WTC11 (cell line): ENCODE data around the gene GNA12. TPM values are rescaled to one million over a fixed set of nuclear protein-coding genes. Genes with fewer than 3 reads are reported as not detected.

Experiments used
- ATAC-seq: fragments of 200-7000 bp; cut with Tn5 transposase; 2 replicates; pipeline ENCODE4 v1.10.0; 2021; ENCODE audit warnings: mild to moderate bottlenecking, moderate library complexity
- CTCF ChIA-PET: fragments of 300-600 bp; sonication (Branson Sonifier 250); formaldehyde crosslinking; loops from one replicate; lab custom pipeline; 2021; ENCODE audit warnings: antibody characterized with exemption; lab: Charles Lee
- POLR2A ChIA-PET: fragments of 350-600 bp; sonication (Branson Sonifier 250); formaldehyde crosslinking; loops from one replicate; lab custom pipeline; 2021; ENCODE audit warnings: antibody characterized with exemption; lab: Charles Lee
- DNase-seq: peaks from one replicate; pipeline ENCODE4 v3.0.0; 2021; ENCODE audit warnings: low spot score
- H3K27ac Mint-ChIP-seq: 2 replicates; pipeline ENCODE4 v1.8.0; 2021; ENCODE audit warnings: mixed read lengths
- H3K27me3 Mint-ChIP-seq: 2 replicates; pipeline ENCODE4 v1.8.0; 2021; ENCODE audit warnings: low read depth, mild to moderate bottlenecking, moderate library complexity, mixed read lengths
- H3K36me3 Mint-ChIP-seq: 2 replicates; pipeline ENCODE4 v1.8.0; 2021; ENCODE audit warnings: mixed read lengths
- H3K4me1 Mint-ChIP-seq: 2 replicates; pipeline ENCODE4 v1.8.0; 2022; ENCODE audit warnings: mixed read lengths
- H3K4me3 Mint-ChIP-seq: 2 replicates; pipeline ENCODE4 v1.8.0; 2021; ENCODE audit warnings: mild to moderate bottlenecking, moderate library complexity, mixed read lengths
- H3K9me3 Mint-ChIP-seq: 2 replicates; pipeline ENCODE4 v1.8.0; 2021; ENCODE audit warnings: mixed read lengths
- ARID4B ChIP-seq: sonication (generic); formaldehyde crosslinking; IDR thresholded peaks from 2 replicates; pipeline ENCODE4 v1.8.0; 2023; ENCODE audit warnings: missing genetic modification reagents, mild to moderate bottlenecking, borderline replicate concordance
- CBFB ChIP-seq: sonication (generic); formaldehyde crosslinking; IDR thresholded peaks from 2 replicates; pipeline ENCODE4 v1.8.1; 2022; ENCODE audit warnings: mild to moderate bottlenecking, low read depth, missing genetic modification reagents
- CREB1 ChIP-seq: sonication (generic); formaldehyde crosslinking; IDR thresholded peaks from 2 replicates; pipeline ENCODE4 v1.8.0; 2023; ENCODE audit warnings: mild to moderate bottlenecking, missing genetic modification reagents
- CREM ChIP-seq: sonication (generic); formaldehyde crosslinking; IDR thresholded peaks from 2 replicates; pipeline ENCODE4 v1.8.1; 2022; ENCODE audit warnings: mild to moderate bottlenecking, missing genetic modification reagents, moderate library complexity
- E2F5 ChIP-seq: sonication (generic); formaldehyde crosslinking; IDR thresholded peaks from 2 replicates; pipeline ENCODE4 v1.8.1; 2022; ENCODE audit warnings: mild to moderate bottlenecking, moderate library complexity, missing genetic modification reagents
- EMX1 ChIP-seq: fragments of 250-450 bp; sonication (Bioruptor Pico); IDR thresholded peaks from 2 replicates; pipeline ENCODE4 v1.8.0; 2021; ENCODE audit warnings: mild to moderate bottlenecking
- FOXP1 ChIP-seq: sonication (generic); formaldehyde crosslinking; IDR thresholded peaks from 2 replicates; pipeline ENCODE4 v1.8.0; 2022; ENCODE audit warnings: missing genetic modification reagents, mild to moderate bottlenecking, moderate library complexity, borderline replicate concordance
- FOXP4 ChIP-seq: sonication (generic); formaldehyde crosslinking; IDR thresholded peaks from 2 replicates; pipeline ENCODE4 v1.8.0; 2022; ENCODE audit warnings: mild to moderate bottlenecking, missing genetic modification reagents
- GTF2I ChIP-seq: fragments of 250-450 bp; sonication (Bioruptor Pico); conservative IDR thresholded peaks from 2 replicates; pipeline ENCODE4 v1.4.0; 2021; ENCODE audit warnings: mild to moderate bottlenecking
- HMGA2 ChIP-seq: fragments of 250-450 bp; sonication (Bioruptor Pico); IDR thresholded peaks from 2 replicates; pipeline ENCODE4 v1.4.0; 2021; ENCODE audit warnings: mild to moderate bottlenecking, moderate library complexity
- IRF2 ChIP-seq: sonication (generic); formaldehyde crosslinking; IDR thresholded peaks from 2 replicates; pipeline ENCODE4 v1.8.0; 2022; ENCODE audit warnings: low read depth, missing genetic modification reagents, borderline replicate concordance
- MXD4 ChIP-seq: fragments of 250-450 bp; sonication (Bioruptor Pico); IDR thresholded peaks from 2 replicates; pipeline ENCODE4 v1.8.0; 2021; ENCODE audit warnings: mild to moderate bottlenecking, moderate library complexity, borderline replicate concordance
- NR1H2 ChIP-seq: sonication (generic); formaldehyde crosslinking; IDR thresholded peaks from 2 replicates; pipeline ENCODE4 v1.9.0; 2021; ENCODE audit warnings: mild to moderate bottlenecking, moderate library complexity, missing genetic modification reagents
- NR2C2 ChIP-seq: sonication (generic); formaldehyde crosslinking; IDR thresholded peaks from 2 replicates; pipeline ENCODE4 v1.8.0; 2022; ENCODE audit warnings: mild to moderate bottlenecking, missing genetic modification reagents
- SMAD3 ChIP-seq: sonication (generic); formaldehyde crosslinking; IDR thresholded peaks from 2 replicates; pipeline ENCODE4 v1.8.0; 2022; ENCODE audit warnings: missing genetic modification reagents, mild to moderate bottlenecking, borderline replicate concordance
- TP53 ChIP-seq: sonication (generic); formaldehyde crosslinking; IDR thresholded peaks from 2 replicates; pipeline ENCODE4 v1.8.1; 2023; ENCODE audit warnings: mild to moderate bottlenecking, missing genetic modification reagents
- USF1 ChIP-seq: sonication (generic); formaldehyde crosslinking; IDR thresholded peaks from 2 replicates; pipeline ENCODE4 v1.8.0; 2022; ENCODE audit warnings: mild to moderate bottlenecking, missing genetic modification reagents
- ZNF396 ChIP-seq: fragments of 250-450 bp; sonication (Bioruptor Pico); IDR thresholded peaks from 2 replicates; pipeline ENCODE4 v1.8.0; 2021; ENCODE audit warnings: mild to moderate bottlenecking, moderate library complexity, borderline replicate concordance
- ZNF416 ChIP-seq: fragments of 250-450 bp; sonication (Bioruptor Pico); IDR thresholded peaks from 2 replicates; pipeline ENCODE4 v1.9.0; 2021; ENCODE audit warnings: mild to moderate bottlenecking, inconsistent platforms
- ZNF425 ChIP-seq: fragments of 250-450 bp; sonication (Bioruptor Pico); conservative IDR thresholded peaks from 2 replicates; pipeline ENCODE4 v1.9.0; 2021; ENCODE audit warnings: mild to moderate bottlenecking
- ZNF671 ChIP-seq: fragments of 250-450 bp; sonication (Bioruptor Pico); IDR thresholded peaks from 2 replicates; pipeline ENCODE4 v1.8.0; 2021; ENCODE audit warnings: mild to moderate bottlenecking
- total RNA-seq: library from RNA; stranded (reverse); gene quantifications from 3 replicates; pipeline ENCODE4 v1.2.3, GENCODE V29; 2021

The GNA12 gene
- total RNA-seq, 1 experiment from 2014 or later = 99.6 TPM

GRCh38 chr7:2824678-2825461 lies 19.2 kb downstream of the GNA12 start (continued):
- TF ChIP-seq TP53 (CRISPR knock-in tag) = no peak

GRCh38 chr7:2824026-2824677 lies 20.0 kb downstream of the GNA12 start:
- peak overlapping the region; percentile 98 for H3K27ac Mint-ChIP-seq
- no peaks in the 10 kb centered on the region for H3K9me3 Mint-ChIP-seq
- ATAC-seq (peak; percentile 2), DNase-seq (no peak)
- ChIA-PET CTCF (interaction anchor here (0.5 to 1.9 kb wide), 14 partner anchors 9 to 289 kb away, joined by 3 to 15 read pairs (median 4); no protein-coding TSS in a partner anchor), POLR2A (interaction anchor here (1.0 to 1.5 kb wide), 4 partner anchors 19 to 105 kb away, joined by 3 to 4 read pairs (median 3); no protein-coding TSS in a partner anchor)
- H3K36me3 Mint-ChIP-seq = peaks cover 8% of the 10 kb centered on the region
- no peaks in the 10 kb centered on the region for H3K27me3 Mint-ChIP-seq
- peak overlapping the region; percentile 66 for H3K4me3 Mint-ChIP-seq
- H3K4me1 Mint-ChIP-seq = peaks cover 92% of the 10 kb centered on the region
- TF ChIP-seq SMAD3 (no peak), GTF2I (CRISPR knock-in tag) (no peak), CBFB (CRISPR knock-in tag) (no peak), NR2C2 (no peak), ZNF396 (no peak), NR1H2 (CRISPR knock-in tag) (no peak), USF1 (CRISPR knock-in tag) (no peak)
- TF ChIP-seq, all 79 proteins: peak for 0

GRCh38 chr7:2823130-2823529 lies 21.0 kb downstream of the GNA12 start:
- CTCF ChIA-PET = no interaction called here
- H3K4me3 Mint-ChIP-seq = peak overlapping the region; percentile 24
- no peak for DNase-seq
- POLR2A ChIA-PET = no interaction called here
- peak overlapping the region; percentile 100 for H3K27ac Mint-ChIP-seq
- H3K4me1 Mint-ChIP-seq = peaks cover 94% of the 10 kb centered on the region
- peaks cover 6% of the 10 kb centered on the region; the same call in 1 of the 2 replicates for H3K36me3 Mint-ChIP-seq
- no peaks in the 10 kb centered on the region for H3K9me3 Mint-ChIP-seq
- no peak for ATAC-seq
- no peaks in the 10 kb centered on the region for H3K27me3 Mint-ChIP-seq
- TF ChIP-seq FOXP4 (CRISPR knock-in tag) = no peak
- TF ChIP-seq ZNF416 (CRISPR knock-in tag) = no peak
- TF ChIP-seq IRF2 (CRISPR knock-in tag) = no peak
- TF ChIP-seq ZNF425 (CRISPR knock-in tag) = no peak
- TF ChIP-seq FOXP1 (CRISPR knock-in tag) = no peak
- TF ChIP-seq E2F5 (CRISPR knock-in tag) = no peak
- no peak for TF ChIP-seq CREM (CRISPR knock-in tag)
- TF ChIP-seq MXD4 (CRISPR knock-in tag) = no peak
- TF ChIP-seq CREB1 (CRISPR knock-in tag) = no peak
- TF ChIP-seq EMX1 (CRISPR knock-in tag) = no peak
- TF ChIP-seq HMGA2 = no peak
- no peak for TF ChIP-seq ZNF671
- no peak for TF ChIP-seq ARID4B (CRISPR knock-in tag)
